GM20431 (cell line): ENCODE measurements around the gene MPP3.
"Not testable (repeated sequence)": the region's sequence is repeated elsewhere in the genome, so short reads cannot be mapped to it uniquely, and the experiment has no call there.

Experiments
- in situ Hi-C: fragments of 300-500 bp; cut with MseI, MboI; formaldehyde crosslinking; loops from one replicate; pipeline ENCODE4 v1.15.0; 2020; ENCODE audit warnings: low sequenced_read_pairs; ENCODE audit not compliant: unreplicated experiment

MPP3 gene

DNA sequence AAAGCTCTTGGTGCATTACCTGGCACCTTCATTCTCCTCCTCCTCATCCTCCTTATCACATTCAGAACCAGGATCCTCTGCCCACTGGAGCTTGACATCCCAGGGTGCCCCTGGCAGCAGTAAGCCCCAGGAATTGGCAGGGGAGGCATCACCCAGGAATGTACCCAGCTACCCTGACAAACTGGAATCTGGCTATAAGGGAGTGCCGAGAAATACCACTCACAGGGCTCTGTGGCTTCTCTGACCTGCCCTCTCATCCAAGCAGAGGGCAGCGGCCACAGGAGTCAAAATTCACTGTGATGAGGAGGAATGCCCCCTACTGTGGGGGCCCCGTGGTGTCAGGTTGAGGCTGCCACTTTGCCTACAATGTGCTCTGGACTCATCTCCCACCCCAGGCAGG is 19.6 kb downstream of the MPP3 start:
- in situ Hi-C loops: no loop called here

DNA sequence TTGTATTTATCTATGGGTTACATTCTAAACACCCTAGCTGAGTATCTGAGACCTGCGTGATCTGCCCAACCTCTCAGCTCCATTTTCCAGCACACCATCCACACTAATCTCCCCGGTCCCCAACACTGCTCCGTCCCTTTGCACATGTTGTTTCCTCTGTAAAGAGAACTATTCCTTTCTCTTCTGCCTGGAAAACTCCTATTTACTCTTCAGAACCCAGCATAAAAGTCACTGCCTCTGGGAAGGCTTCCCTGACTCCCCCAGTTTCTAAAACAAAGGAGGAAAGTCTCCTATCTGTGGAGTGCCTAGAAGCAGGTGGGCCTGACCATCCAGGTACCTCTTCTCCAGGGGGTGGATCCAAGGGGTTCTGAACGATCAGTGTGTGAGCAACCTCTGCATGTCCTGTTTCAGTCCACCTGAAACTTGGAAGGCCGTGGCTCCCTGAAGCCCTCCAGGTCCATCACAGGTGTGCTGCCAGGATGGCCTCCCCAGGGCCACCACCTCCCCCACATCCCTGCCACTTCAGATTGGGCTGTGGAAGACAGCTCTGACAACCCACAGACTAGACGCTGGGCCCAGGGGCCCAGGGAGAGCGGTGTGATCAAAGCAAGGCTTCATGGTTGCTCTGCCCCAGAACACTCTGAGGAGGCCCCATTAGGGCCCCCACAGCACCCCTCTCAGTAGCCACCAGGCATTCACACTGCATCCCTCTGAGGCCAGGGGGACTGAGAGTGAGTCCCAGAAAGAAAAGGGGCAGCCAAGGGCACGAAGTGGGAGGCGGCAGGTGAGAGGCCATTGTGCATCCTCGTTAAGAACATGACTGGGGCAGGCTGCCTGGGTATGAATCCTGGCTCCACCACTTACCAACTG is 20.3 kb downstream of the MPP3 start:
- in situ Hi-C loops: no loop called here

DNA sequence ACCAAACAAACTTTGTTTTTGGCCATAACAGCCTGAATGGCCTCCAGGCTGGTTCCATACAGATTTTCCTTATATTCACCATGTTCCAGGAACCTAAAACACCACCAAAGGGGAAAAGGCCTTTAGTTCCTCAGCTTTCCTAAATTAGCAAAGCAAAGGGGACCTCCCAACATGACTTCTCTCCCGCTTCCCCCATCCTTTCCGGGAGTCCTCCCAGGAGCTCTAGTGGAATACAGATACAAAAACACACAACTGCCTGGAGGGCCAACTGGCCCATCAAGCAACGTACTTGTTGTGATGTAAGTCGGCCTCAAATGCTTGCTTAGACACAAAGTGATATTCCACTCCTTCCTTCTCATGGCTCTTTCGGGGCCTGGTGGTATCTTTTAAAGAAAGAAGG is 22.1 kb downstream of the MPP3 start:
- in situ Hi-C loops: no loop called here

DNA sequence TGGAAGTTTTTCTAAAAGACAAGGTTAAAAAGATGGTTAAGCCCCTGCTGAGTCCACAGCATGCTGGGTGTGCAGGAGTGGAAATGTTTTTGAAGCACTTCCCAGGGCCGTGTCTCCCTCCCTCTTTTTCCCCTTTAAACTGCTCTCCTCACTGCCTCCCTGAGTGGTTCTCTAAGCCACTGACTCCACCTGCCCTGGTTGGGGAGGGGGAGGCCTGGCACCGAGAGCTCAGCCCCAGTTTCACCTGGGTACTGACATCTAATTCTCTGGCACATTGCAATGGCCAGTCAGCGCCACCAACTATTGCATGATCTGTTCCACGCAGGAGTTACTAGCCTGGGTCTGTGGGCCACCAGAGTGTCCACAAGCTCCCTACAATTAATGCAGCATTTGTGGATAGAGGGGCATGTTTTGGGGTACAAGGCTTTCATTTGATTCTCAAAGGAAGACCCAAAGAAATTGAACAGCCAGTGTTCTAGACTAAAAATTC is 22.7 kb downstream of the MPP3 start:
- in situ Hi-C loops: no loop called here

DNA sequence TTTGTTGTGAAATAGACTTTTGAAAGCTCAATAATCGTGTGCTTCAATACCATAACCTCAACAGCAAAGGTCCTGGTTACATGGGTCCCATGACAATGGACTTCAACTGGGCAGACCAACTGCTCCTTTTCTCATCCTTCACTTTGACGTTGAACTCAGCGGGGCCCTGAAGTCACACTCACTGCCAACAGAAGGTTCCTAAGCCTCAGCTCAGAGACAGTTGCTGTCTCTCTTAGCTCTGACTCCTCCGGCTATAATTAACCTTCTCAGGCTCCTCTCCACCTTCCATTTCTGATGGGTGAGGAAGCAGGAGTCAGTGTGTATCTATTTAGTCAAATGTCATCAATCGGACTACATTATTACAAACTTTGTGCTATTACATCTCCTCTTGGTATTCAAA is 23.8 kb downstream of the MPP3 start:
- in situ Hi-C loops: no loop called here

DNA sequence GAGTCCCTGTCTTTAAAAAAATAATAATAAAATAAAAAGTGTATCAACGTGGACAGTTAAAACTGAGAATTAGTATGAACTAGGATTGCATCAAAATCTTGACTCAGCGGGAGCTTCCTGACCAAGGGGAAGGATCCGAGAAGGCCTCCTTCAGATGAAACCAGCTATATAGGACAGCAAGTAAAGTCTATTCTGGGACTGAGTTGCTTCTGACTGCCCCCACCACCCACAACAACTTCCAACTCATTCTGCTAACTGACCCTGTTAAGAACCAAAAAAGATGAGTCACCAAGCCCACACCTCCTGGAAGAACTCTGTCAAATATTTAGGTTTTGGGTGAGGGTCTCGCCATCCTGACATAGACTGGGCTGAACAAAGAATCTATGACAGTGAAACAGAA is 24.9 kb downstream of the MPP3 start:
- in situ Hi-C loops: no loop called here

DNA sequence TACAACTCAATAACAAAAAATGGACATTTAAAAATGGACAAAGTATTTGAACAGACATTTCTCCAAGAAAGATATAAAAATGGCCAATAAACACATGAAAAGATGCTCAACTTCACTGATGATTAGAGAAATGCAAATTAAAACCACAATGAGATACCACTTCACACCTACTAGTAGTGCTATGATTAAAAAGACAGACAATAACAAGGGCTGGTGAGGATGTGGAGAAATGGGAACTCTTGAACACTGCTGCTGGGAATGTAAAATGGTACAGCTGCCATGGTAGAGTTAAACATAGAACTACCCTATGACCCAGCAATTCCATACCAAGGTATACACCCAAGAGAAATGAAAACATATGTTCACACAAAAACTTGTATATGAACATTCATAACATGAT is 27.8 kb downstream of the MPP3 start:
- in situ Hi-C loops: no loop called here

DNA sequence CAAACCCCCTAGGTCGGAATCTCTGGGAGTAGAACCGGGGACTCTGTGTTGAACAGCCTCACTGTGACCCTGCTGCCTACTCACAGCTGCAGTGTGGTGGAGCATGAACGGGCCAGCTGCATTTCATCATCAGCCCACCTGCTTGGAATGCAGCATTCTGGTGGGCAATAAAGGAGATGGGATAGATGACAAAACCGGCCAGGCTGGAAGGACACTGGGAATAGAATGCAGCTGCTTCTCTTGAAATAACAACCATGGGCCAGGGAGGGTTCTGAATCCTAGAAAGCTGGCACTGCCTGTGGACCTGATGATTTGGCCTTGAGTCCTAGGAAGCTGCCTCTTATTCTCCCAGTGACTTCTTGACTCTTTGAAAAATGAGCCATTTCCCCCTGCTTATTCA is 29.2 kb downstream of the MPP3 start:
- in situ Hi-C loops: no loop called here

DNA sequence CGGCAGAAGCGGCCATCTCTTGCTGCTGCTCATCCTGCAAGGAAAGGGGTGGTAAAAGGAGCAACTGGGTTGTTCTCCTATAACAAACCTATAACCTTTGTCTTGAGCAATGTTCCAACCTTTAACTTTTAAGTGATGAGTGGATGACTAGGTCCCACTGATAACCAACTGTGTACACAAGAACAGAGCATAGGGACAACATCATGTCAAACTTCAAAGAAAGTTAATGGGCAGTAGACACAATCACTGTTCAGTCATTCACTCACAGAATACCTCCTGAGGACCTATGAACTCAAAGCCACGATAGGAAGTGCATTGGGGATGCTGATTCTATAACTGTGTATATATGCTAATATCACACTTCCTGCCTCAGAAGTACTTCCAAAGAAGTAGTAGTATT is 31.1 kb downstream of the MPP3 start:
- in situ Hi-C loops: no loop called here

DNA sequence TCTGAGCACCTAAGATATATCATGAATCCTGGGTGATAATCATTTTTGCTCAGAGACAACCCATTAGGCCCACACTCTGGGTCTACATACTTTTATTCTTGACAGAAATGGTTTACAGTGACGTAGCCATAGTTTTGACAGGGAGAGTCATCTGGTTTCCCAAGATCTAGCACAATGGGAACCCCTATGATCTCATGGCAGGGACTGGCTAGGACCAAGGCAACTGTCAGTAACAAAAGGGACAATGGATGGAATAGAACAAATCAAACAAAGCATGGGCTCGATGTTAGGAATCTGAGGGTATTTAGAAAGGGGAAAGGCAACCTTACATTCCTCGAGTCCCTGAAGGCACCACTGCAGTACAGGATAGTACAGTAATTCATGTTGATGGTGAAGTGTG is 32.2 kb downstream of the MPP3 start:
- in situ Hi-C loops: no loop called here

DNA sequence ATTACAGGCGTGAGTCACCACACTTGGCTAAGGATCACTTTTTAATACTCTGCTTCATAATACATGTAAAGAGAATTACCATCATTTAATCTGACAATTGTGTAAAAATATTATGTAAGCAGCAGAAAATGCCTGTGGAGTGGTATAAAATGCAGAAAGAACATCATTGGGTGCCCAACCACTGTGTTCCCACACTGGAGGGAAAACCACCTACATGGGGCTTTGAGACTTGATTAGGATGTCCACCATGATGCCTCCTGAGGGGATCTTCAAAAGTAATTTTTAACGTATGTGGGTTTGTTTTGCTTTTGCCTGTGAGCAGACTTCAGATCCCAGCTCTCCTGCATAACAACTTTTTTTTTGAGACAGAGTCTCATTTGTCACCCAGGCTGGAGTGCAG is 33.9 kb downstream of the MPP3 start:
- in situ Hi-C loops: no loop called here

DNA sequence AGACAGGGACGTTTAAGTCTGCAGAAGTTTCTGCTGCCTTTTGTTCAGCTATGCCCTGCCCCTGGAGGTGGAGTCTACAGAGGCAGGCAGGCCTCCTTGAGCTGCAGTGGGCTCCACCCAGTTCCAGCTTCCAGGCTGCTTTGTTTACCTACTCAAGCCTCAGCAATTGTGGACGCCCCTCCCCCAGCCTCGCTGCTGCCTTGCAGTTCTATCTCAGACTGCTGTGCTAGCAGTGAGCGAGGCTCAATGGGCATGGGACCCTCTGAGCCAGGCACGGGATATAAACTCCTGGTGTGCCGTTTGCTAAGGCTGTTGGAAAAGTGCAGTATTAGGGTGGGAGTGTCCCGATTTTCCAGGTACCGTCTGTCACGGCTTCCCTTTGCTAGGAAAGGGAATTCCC is 34.9 kb downstream of the MPP3 start:
- in situ Hi-C loops: not testable (repeated sequence)

DNA sequence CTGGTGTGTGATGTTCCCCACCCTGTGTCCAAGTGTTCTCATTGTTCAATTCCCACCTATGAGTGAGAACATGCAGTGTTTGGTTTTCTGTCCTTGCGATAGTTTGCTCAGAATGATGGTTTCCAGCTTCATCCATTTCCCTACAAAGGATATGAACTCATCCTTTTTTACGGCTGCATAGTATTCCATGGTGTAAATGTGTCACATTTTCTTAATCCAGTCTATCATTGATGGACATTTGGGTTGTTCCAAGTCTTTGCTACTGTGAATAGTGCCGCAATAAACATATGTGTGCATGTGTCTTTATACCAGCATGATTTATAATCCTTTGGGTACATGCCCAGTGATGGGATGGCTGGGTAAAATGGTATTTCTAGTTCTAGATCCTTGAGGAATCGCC is 40.3 kb downstream of the MPP3 start:
- in situ Hi-C loops: not testable (repeated sequence)

DNA sequence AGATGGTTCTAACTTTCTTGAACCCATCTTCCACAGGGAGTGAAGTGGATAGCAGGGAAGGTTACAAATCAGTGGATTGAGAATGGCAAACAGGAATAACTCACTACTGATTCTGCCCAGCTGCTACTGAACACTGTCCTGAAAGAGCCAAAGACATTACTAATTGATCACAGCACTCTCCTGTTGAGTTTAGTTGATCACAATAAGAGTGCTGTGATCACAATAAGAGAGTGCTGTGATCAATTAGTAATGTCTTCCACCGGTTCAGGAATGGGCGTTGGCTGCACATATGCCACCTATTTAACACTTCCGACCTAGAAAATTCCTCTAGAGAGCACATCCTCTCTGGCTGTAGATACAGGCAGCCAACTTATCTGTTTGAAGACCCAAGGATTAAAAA is 41.4 kb downstream of the MPP3 start:
- in situ Hi-C loops: no loop called here

DNA sequence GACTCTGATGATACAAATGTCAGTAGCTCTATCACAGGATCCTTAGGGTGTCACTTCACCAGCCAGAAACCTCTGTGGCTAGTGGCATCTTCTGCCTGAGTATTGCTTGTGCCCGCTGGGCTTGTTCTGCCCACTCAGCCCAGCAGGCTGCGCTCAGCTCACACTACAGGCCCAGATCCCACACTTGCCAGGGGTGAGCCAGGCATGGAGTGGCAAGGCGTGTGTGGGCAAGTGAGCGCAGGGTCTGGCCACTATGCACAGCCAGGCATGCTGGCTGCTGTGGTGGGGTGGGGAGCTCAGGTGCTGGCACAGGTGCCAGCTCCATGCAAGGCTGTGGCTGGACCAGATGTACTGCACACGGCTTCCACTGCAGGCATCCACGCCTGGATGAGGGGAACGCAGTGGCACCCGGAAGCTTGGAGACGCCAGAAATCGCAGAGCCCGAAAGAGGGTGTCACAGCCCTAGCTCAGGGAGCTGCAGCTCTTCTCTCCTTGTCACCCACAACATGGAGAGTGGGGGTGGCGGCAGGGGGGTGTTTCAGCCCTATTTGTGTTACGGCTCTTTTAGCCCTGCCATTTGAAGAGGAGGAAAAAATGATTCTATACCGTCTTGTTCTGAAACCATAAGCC is 42.5 kb downstream of the MPP3 start:
- in situ Hi-C loops: no loop called here

DNA sequence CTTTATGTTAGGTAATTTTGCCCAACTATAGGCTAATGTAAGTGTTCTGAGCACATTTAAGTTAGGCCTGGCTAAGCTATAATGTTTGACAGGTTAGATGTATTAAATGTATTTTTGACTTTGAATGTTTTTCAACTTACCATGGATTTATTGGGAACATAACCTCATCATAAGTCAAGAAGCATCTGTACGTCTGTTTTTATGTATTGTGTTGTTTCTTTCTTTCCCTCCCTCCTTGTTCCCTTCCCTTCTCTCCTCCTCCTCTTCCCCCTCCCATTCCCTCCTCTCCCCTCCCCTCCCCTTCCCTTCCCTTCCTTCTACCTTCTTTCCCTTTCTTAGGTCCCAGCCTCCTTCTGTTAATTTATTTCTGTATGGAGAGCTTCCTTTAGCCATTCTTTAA is 43.5 kb downstream of the MPP3 start:
- in situ Hi-C loops: no loop called here

DNA sequence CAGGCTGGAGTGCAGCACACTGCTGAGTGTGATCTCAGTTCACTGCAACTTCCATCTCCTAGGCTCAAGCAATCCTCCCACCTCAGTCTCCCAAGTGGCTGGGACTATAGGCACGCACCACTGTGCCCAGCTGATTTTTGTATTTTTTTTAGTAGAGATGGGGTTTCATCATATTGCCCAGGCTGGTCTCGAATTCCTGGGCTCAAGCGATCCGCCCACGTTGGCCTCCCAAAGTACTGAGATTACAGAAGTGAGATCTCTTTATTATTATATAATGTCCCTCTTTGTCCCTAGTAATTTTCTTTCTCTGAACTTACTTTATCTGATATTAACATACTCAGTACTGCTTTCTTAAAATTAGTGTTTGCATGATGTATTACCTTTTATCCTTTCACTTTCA is 44.4 kb downstream of the MPP3 start:
- in situ Hi-C loops: no loop called here

DNA sequence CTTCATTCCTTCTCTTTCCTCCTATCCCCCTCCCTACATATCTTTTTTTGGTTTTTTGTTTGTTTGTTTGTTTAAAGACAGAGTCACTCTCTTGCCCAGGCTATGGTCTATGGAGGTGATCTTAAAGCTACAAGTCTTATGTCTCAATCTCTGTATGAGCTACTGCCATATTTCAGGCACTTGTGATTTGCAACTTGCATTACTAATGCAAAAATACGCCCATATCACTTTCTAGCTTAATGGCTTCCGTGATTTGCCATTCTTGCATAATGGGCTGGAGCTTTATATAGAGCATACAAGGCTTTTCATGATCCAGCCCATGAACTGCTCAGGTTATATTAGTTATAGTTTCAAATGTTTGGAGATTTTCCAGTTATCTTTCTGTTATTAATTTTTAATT is 45.2 kb downstream of the MPP3 start:
- in situ Hi-C loops: no loop called here

DNA sequence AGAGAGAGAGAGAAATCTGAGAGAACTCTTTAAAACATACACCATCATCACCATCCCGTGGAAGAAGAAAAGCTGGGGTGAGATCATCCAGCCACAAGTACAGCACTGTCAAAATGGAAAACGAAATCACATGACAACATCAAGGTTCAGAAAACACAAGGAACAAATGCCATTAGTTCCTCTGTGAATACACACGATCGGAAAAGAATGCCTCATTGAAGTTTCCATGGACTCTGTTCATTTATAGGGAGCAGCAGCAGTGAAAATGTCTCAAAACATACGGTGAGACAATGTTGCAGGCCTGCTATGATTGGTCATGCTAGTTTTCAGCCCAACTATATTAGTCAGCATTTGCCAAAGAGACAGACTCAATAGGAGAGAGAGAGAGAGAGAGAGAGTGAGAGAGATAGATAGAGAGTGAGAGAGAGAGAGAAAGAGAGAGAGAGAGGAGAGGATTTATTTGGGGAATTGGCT is 48.3 kb downstream of the MPP3 start:
- in situ Hi-C loops: no loop called here

DNA sequence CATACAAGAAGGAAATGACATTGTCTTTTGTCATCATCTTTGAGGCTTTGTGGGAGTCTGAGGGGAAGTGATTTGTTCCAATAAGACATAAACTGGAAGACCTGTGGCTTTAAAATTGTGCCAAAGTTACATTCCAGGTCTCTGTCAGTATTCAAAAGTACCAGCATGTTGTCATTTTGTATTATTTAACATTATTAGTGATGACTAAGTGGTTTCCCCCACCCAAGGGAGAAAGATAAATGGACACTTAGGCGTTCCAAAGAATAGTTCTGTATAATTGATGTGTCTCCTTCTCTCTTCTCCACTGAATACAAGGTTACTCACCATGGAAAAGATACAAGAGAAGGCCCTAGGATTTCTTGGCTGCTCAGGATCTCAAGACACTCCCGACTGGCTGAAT is 48.9 kb downstream of the MPP3 start:
- in situ Hi-C loops: no loop called here

DNA sequence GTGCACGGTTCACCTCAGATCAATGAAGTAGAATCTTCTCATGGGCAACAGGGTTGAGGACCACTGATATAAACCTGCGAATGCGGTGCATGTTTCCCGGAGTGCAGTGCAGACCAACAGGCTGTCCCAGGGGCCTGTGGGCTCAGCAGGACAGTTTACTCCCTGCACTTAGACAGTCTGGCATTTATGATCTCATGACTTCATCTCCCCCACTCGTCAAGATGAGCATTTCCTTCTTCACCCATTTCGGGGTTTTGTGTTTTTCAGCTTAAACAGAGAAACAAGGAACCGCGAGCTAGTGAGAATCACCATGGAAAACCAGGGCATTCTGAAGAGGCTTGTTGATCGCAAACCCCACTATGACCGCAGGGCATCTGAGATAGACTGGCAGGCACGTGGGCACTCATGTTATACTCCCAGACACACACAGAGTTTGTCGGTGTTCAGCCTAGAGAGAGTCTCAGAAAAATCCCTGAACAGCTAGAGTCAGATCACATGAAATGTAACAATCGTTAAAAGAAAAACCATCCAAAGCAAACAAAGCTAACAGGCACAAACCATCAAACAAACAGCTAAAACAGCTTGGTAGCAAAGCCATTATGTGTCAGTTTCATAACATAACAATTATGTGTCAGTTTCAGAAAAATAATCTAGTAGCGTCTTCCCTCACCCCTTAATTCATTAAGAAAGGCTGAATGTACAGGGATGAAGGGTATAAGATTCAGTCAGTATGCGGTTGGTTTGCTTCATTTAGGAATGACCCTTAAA is 49.8 kb downstream of the MPP3 start:
- in situ Hi-C loops: no loop called here
